GM12892 (cell line): ENCODE results near the gene MTUS2.
A peak's percentile ranks its signal among the peaks of the same experiment; 100 is the strongest.

Experiments
- DNase-seq: peaks from one replicate; pipeline ENCODE4 v3.0.0; 2011; ENCODE audit not compliant: insufficient read length
- FAIRE-seq: peaks from 2 replicates; lab custom pipeline; 2011; peaks lifted over from hg19 to GRCh38; lab: Jason Lieb, UNC
- POLR2A ChIP-seq: IDR thresholded peaks from 2 replicates; pipeline ENCODE4 v1.6.1; 2011; ENCODE audit warnings: low read depth, low read length, control low read depth
- POLR2AphosphoS5 ChIP-seq: IDR thresholded peaks from 2 replicates; pipeline ENCODE4 v1.6.1; 2011; ENCODE audit warnings: low read depth, low read length, control low read depth
- TAF1 ChIP-seq: IDR thresholded peaks from 2 replicates; pipeline ENCODE4 v1.6.1; 2011; ENCODE audit warnings: low read depth, mild to moderate bottlenecking, control low read depth, low read length, borderline replicate concordance

MTUS2 gene

GRCh38 chr13:29537736-29538651 is 717.9 kb downstream of the MTUS2 start:
- no peak for DNase-seq
- TF ChIP-seq POLR2AphosphoS5, result no peak
- TF ChIP-seq TAF1, result no peak
- TF ChIP-seq POLR2A, result no peak
- FAIRE-seq, result no peak

- DNase-seq, result no peak
- no peak for FAIRE-seq
- TF ChIP-seq POLR2AphosphoS5, result no peak
- TF ChIP-seq POLR2A, result no peak
- no peak for TF ChIP-seq TAF1
These were observed 718.5 kb downstream of the MTUS2 start for GRCh38 chr13:29538652-29539040.

- FAIRE-seq (no peak), DNase-seq (no peak)
- TF ChIP-seq POLR2A (no peak), TAF1 (no peak), POLR2AphosphoS5 (no peak)
These were observed 719.7 kb downstream of the MTUS2 start for GRCh38 chr13:29539856-29540255.

DNA sequence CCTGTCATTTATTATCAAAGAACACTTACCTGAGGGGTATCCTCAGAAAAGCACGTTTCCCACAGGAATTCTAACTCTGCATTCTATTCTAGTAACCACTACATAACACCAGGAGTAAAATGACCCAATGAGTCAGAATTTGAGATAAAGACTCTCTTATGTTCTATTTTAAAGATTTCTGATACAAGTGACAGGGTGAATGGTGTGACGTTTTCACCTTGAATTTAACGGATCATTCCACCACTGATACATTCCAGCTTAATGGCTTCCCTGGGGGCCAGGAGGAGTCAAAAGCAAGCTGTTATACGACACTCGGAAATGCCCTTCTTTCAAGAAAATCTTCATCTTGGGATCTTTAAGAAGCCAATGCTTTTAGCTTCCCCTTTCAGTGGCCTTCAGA is 720.2 kb downstream of the MTUS2 start:
- no peak for TF ChIP-seq POLR2A
- no peak for TF ChIP-seq POLR2AphosphoS5
- no peak for TF ChIP-seq TAF1
- DNase-seq, result no peak
- no peak for FAIRE-seq

GRCh38 chr13:29540799-29541198 is 720.7 kb downstream of the MTUS2 start:
- FAIRE-seq (no peak), DNase-seq (no peak)
- TF ChIP-seq POLR2AphosphoS5 (no peak), TAF1 (no peak), POLR2A (no peak)

GRCh38 chr13:29541400-29541799 is 721.3 kb downstream of the MTUS2 start:
- no peak for FAIRE-seq
- no peak for TF ChIP-seq POLR2A
- no peak for TF ChIP-seq TAF1
- TF ChIP-seq POLR2AphosphoS5, result no peak

GRCh38 chr13:29542381-29542780 is 722.2 kb downstream of the MTUS2 start:
- FAIRE-seq (no peak), DNase-seq (no peak)
- TF ChIP-seq POLR2A (no peak), POLR2AphosphoS5 (no peak), TAF1 (no peak)

More at GRCh38 chr13:29541400-29541799, 721.3 kb downstream of the MTUS2 start:
- no peak for DNase-seq

- DNase-seq (peak; percentile 68), FAIRE-seq (peak; percentile 68)
- TF ChIP-seq POLR2AphosphoS5 (no peak), POLR2A (no peak), TAF1 (no peak)
These were observed 723.4 kb downstream of the MTUS2 start for GRCh38 chr13:29543230-29544215.

DNA sequence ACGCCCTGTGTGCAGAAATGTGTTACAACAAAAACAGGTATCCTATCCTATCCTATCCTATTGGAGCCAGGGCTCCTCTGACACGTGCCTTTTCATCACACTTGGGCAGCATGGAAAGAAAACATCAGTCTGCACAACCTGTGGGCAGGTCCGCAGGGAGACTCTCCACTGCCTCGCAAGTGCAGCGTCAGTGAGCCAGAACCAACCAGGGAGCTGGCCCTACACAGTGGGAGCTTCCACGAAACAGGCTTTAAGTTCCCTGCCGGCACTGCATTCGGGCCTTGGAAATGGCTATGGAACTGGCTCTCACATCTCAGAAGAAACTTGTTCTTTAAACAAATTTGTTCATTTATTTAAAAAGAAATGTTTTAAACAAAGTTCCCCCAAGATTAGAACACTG is 725.8 kb downstream of the MTUS2 start:
- FAIRE-seq, result no peak

DNA sequence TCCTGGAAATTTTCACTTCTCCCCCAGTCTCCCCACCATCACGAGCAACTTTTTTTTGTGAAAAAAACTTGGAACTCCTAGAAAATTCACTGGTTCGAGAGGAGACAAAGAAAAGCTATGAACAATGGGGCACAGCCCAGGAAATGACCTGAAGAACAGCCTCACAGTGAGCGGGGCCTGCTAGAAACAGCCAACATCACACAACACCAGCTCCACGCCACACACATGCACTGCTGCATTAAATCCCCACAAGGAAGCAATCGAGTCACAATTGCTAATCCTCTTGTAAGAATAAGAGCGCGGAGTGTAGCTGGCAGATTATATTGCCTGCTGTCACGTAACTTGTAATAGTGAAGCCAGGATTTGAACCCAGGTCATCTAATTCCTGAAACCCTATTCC is 726.5 kb downstream of the MTUS2 start:
- no peak for FAIRE-seq
- no peak for DNase-seq
- no peak for TF ChIP-seq TAF1

More for the DNA sequence above, 725.8 kb downstream of the MTUS2 start:
- no peak for TF ChIP-seq POLR2A
- TF ChIP-seq TAF1, result no peak
- TF ChIP-seq POLR2AphosphoS5, result no peak
- DNase-seq, result no peak

GRCh38 chr13:29547153-29547552 is 727.0 kb downstream of the MTUS2 start:
- no peak for TF ChIP-seq POLR2AphosphoS5
- TF ChIP-seq TAF1, result no peak
- no peak for TF ChIP-seq POLR2A
- no peak for DNase-seq
- FAIRE-seq, result no peak

GRCh38 chr13:29548722-29549121 is 728.6 kb downstream of the MTUS2 start:
- no peak for DNase-seq
- no peak for FAIRE-seq
- TF ChIP-seq POLR2A (no peak), POLR2AphosphoS5 (no peak), TAF1 (no peak)
